GM10266 (cell line): ENCODE results near the gene CFAP251.

ENCODE experiments used
- DNase-seq: peaks from one replicate; pipeline ENCODE4 v3.0.0; 2012; ENCODE audit errors: extremely low spot score
- TF ChIP-seq, protein P1 (sequence below): IDR thresholded peaks from 2 replicates; pipeline ENCODE4 v1.5.1; 2012; ENCODE audit warnings: mild to moderate bottlenecking, low read depth; ENCODE audit not compliant: control insufficient read depth, insufficient read depth; ENCODE audit errors: missing control alignments

The CFAP251 gene

DNA sequence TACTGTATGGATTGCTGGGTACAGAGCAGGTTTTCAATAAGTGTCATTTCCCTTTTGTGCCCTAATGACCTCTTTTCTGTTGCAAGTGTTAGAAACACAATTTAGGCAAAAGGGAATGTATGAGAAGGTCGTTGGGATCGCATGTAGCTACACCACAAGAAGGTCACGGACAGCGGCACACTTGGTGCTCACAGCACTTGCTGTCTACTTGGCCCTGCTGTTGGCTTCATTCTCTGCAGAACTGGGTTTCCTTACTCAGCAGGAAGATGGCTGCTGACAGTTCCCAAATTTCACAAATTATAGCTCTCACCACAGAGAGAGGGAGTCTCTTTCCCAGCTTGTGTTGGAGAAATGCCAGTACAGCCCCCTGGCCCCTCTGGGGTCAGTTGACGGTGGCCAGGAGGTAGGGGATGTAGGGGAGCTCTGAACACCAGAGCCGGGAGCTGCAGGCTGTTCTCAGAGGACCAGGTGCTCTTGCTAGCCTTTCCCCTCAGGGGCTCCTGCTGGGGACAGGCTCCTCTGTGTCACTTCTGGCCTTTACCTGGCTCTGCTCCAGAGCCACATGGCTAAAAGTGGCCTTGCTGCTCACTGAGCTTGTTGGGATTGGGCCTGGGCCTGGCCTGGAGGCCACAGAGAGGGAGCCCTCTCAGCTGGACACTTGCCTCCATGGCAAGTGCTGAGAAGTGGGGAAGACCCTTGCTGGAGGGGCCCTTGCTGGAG lies 52.3 kb downstream of the CFAP251 start:
- no peak for DNase-seq
- TF ChIP-seq, protein P1, sequence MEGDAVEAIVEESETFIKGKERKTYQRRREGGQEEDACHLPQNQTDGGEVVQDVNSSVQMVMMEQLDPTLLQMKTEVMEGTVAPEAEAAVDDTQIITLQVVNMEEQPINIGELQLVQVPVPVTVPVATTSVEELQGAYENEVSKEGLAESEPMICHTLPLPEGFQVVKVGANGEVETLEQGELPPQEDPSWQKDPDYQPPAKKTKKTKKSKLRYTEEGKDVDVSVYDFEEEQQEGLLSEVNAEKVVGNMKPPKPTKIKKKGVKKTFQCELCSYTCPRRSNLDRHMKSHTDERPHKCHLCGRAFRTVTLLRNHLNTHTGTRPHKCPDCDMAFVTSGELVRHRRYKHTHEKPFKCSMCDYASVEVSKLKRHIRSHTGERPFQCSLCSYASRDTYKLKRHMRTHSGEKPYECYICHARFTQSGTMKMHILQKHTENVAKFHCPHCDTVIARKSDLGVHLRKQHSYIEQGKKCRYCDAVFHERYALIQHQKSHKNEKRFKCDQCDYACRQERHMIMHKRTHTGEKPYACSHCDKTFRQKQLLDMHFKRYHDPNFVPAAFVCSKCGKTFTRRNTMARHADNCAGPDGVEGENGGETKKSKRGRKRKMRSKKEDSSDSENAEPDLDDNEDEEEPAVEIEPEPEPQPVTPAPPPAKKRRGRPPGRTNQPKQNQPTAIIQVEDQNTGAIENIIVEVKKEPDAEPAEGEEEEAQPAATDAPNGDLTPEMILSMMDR = no peak

DNA sequence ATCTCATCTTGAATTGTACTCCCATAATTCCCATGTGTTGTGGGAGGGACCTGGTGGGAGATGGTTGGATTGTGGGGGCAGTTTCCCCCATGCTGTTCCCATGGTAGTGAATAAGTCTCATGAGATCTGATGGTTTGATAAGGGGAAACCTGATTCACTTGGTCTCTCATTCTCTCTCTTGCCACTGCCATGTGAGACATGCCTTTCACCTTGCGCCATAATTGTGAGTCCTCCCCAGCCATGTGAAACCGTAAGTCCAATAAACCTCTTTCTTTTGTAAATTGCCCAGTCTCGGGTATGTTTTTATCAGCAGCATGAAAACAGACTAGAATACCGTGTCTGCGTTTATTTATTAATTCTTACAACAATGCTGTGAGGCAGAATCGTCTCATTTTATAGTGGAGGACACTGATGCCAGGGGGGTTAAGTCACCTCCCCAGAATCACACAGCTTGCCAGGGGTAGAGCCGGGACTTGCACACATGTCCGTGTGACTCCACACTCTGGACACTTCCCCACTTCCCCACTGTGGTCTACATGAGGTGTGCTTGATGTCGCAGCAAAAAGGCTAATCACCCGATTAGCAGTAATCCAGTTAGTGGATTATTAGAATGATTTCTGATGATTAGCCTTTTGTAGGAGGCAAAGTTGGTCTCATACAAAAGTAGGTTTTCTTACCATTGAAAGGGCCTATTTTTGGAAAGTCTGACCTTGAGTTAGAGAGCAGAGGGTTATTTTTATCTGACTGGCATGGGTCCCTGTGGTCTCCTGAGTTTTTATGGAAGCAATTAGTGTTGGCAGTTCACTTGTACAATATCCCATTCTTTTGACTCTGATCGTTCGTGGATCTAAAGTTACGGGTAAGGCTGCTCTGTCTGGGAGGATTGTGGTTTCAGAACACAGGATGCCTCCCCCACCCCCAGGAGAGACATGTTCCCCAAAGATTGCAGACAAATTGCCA lies 55.9 kb downstream of the CFAP251 start:
- DNase-seq = no peak
- TF ChIP-seq, protein P1 = no peak

- no peak for DNase-seq
- TF ChIP-seq, protein P1 = no peak
Observed at GRCh38 chr12:121975021-121975420, 56.6 kb downstream of the CFAP251 start.

GRCh38 chr12:121976950-121977349 lies 58.6 kb downstream of the CFAP251 start:
- TF ChIP-seq, protein P1 = no peak
- no peak for DNase-seq

DNA sequence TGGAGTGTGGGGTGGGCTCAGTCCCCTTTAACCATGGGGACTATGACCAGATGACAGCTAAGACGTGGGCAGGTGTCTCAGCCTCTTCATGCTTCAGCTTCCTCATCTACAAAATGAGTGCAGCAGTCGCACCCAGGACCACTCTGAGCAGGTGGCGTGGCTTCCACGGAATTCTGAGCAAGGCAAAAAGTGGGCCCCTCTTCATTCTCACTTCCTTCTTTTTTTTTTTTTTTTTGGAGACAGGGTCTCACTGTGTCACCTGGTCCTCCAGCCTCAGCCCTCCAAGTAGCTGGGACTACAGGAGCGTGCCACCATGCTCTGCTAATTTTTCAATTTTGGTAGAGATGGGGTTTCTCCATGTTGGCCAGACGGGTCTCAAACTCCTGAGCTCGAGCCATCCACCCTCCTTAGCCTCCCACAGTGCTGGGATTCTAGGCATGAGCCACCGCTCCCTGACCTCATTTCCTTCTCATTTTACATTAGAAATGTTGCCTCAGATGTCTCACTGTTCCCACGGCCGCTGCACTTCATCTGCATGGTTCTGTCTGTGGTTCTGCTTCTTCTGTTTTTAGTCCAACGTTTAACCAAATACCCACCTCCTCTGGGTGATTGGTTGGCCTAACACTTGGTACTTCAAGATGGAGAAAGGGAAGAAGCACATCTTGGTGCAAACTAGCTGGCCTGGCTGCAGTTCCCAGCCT lies 61.9 kb downstream of the CFAP251 start:
- TF ChIP-seq, protein P1 = no peak
- no peak for DNase-seq

- TF ChIP-seq, protein P1 = no peak
- DNase-seq = no peak
Observed at GRCh38 chr12:121980892-121981272, 62.5 kb downstream of the CFAP251 start.
